ENCODE results near the gene RPL15.
"Not testable (repeated sequence)": the region's sequence is repeated elsewhere in the genome, so short reads cannot be mapped to it uniquely, and the experiment has no call there.

- TF ChIP-seq CTCF (IDR thresholded peaks at IDR 0.05; ENCODE audit: low read length); EZH2phosphoT487 (IDR thresholded peaks at IDR 0.05; ENCODE audit: low read length); EZH2 (optimal IDR thresholded peaks at IDR 0.05; ENCODE audit: low read depth, low read length): not testable (repeated sequence)
Observed at GRCh38 chr3:23881993-23882392, 34.9 kb upstream of the RPL15 start.
